Panc1 (cell line): Measurements from ENCODE around the gene BTBD19. TPM values are rescaled to one million over a fixed set of nuclear protein-coding genes. Genes with fewer than 3 reads are reported as not detected.

Experiments used
- total RNA-seq: library from RNA; stranded (reverse); gene quantifications from one replicate; pipeline ENCODE4 v1.2.1, GENCODE V29; 2021; ENCODE audit not compliant: unreplicated experiment

Gene BTBD19
- total RNA-seq, 1 experiment from 2014 or later, result 2.6 TPM

Other genes starting within 250 kb of the BTBD19 start
- 22.9 TPM for gene TMEM53, start 134.0 kb upstream of the BTBD19 start, total RNA-seq
- gene ARMH1, start 133.8 kb upstream of the BTBD19 start, total RNA-seq, result 2.8 TPM
- not detected for gene RNU5D-1, start 77.4 kb upstream of the BTBD19 start, total RNA-seq
- gene KIF2C, start 68.7 kb upstream of the BTBD19 start, total RNA-seq, result 69.4 TPM
- 1,087 TPM for gene RPS8, start 33.0 kb upstream of the BTBD19 start, total RNA-seq
- 0.15 TPM for gene BEST4, start 20.4 kb upstream of the BTBD19 start, total RNA-seq
- gene PLK3, start 8.1 kb upstream of the BTBD19 start, total RNA-seq, result 13.7 TPM
- not detected for gene DYNLT4, start 1.2 kb upstream of the BTBD19 start, total RNA-seq
- 0.74 TPM for gene PTCH2, start 34.7 kb downstream of the BTBD19 start, total RNA-seq
- 32.2 TPM for gene EIF2B3, start 178.1 kb downstream of the BTBD19 start, total RNA-seq
- gene HECTD3, start 202.8 kb downstream of the BTBD19 start, total RNA-seq, result 27.2 TPM
- gene UROD, start 203.7 kb downstream of the BTBD19 start, total RNA-seq, result 76.8 TPM